ENCODE measurements around the gene AGBL1.

The AGBL1 gene

GRCh38 chr15:86776145-86776544, 696.5 kb downstream of the AGBL1 start:
- no peak for DNase-seq

- no peak for DNase-seq
Observed at GRCh38 chr15:86796521-86796920, 716.9 kb downstream of the AGBL1 start.

GRCh38 chr15:86797135-86797534, 717.5 kb downstream of the AGBL1 start:
- no peak for DNase-seq

GRCh38 chr15:86799226-86799625, 719.6 kb downstream of the AGBL1 start:
- peak in 2 of 58 donors; percentile 2 to 5 for DNase-seq

GRCh38 chr15:86802244-86802643, 722.6 kb downstream of the AGBL1 start:
- DNase-seq: no peak

GRCh38 chr15:86804406-86804805, 724.7 kb downstream of the AGBL1 start:
- no peak for DNase-seq

- DNase-seq: no peak
Observed at GRCh38 chr15:86810329-86810728, 730.7 kb downstream of the AGBL1 start.

GRCh38 chr15:86813892-86814291, 734.2 kb downstream of the AGBL1 start:
- no peak for DNase-seq

- DNase-seq: no peak
Observed at GRCh38 chr15:86829245-86829644, 749.6 kb downstream of the AGBL1 start.

GRCh38 chr15:86830304-86830703, 750.6 kb downstream of the AGBL1 start:
- no peak for DNase-seq

GRCh38 chr15:86833595-86833994, 753.9 kb downstream of the AGBL1 start:
- DNase-seq: no peak

- no peak for DNase-seq
Observed at GRCh38 chr15:86834115-86834863, 754.6 kb downstream of the AGBL1 start.

- DNase-seq: no peak
Observed at GRCh38 chr15:86837294-86838061, 757.8 kb downstream of the AGBL1 start.

- no peak for DNase-seq
Observed at GRCh38 chr15:86839502-86839901, 759.8 kb downstream of the AGBL1 start.

GRCh38 chr15:86840996-86841395, 761.3 kb downstream of the AGBL1 start:
- no peak for DNase-seq

GRCh38 chr15:86842199-86842598, 762.5 kb downstream of the AGBL1 start:
- no peak for DNase-seq

GRCh38 chr15:86846036-86846435, 766.4 kb downstream of the AGBL1 start:
- DNase-seq: no peak

- DNase-seq: peak in 16 of 58 donors; percentile 0 to 35 (median 10)
Observed at GRCh38 chr15:86849136-86849535, 769.5 kb downstream of the AGBL1 start.

- peak in 12 of 58 donors; percentile 2 to 26 (median 10) for DNase-seq
Observed at GRCh38 chr15:86849558-86850285, 770.1 kb downstream of the AGBL1 start.

- no peak for DNase-seq
Observed at GRCh38 chr15:86850939-86851338, 771.3 kb downstream of the AGBL1 start.

- DNase-seq: no peak
Observed at GRCh38 chr15:86852741-86853140, 773.1 kb downstream of the AGBL1 start.

- no peak for DNase-seq
Observed at GRCh38 chr15:86854176-86854575, 774.5 kb downstream of the AGBL1 start.
